ENCODE measurements around the gene OGFOD2.

Gene OGFOD2

DNA sequence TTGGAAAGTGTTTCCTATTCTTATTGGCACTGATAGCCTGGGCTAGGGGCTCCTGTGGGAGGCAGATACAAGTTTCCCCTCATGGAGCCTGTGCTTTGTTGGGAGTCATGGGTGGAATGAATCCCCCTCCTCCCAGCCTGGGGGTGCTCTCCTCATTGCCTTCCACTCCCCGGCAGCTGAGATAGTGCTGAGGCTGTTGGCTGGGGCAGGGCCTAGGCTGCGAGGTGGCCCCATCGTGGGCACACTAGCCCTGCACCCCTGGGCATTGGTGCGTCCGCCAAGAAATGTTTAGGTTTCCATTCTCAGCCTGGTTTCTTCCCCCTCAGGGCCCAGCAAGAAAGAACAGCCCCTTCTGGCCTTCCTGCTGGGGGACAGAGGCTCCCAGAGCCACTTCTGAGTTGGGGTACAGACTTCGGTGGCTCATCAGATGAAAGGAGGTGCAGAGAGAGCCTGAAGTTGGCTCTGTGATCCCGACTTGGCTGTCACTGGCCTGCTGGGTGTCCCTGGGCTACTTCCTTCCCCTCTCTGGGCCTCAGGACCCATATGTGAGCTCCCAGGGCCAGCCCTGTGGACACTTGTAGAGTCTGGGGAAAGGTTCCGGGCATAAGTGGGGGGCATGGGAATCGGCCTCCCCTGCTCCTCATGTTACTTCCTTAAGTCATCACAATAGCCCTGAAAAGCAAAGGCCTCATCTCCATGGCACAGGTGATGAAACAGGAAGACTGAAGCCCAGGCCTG is 2.8 kb downstream of the OGFOD2 start:
- no peak for DNase-seq

DNA sequence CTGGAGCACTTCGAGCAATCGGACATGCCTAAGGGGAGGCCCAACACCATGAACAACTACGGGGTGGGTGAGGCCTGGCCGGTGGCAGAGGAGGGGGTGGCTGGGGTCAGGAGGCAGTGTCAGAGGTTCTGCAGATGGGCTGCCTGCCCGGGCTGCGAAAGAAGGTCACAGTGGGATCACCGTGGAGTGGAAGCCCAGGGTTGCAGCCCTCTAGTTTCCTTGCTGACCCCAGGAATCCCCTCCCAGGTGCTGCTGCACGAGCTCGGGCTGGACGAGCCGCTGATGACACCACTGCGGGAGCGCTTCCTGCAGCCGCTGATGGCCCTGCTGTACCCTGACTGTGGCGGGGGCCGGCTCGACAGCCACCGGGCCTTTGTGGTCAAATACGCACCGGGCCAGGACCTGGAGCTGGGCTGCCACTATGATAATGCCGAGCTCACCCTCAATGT is 3.5 kb downstream of the OGFOD2 start:
- no peak for DNase-seq

DNA sequence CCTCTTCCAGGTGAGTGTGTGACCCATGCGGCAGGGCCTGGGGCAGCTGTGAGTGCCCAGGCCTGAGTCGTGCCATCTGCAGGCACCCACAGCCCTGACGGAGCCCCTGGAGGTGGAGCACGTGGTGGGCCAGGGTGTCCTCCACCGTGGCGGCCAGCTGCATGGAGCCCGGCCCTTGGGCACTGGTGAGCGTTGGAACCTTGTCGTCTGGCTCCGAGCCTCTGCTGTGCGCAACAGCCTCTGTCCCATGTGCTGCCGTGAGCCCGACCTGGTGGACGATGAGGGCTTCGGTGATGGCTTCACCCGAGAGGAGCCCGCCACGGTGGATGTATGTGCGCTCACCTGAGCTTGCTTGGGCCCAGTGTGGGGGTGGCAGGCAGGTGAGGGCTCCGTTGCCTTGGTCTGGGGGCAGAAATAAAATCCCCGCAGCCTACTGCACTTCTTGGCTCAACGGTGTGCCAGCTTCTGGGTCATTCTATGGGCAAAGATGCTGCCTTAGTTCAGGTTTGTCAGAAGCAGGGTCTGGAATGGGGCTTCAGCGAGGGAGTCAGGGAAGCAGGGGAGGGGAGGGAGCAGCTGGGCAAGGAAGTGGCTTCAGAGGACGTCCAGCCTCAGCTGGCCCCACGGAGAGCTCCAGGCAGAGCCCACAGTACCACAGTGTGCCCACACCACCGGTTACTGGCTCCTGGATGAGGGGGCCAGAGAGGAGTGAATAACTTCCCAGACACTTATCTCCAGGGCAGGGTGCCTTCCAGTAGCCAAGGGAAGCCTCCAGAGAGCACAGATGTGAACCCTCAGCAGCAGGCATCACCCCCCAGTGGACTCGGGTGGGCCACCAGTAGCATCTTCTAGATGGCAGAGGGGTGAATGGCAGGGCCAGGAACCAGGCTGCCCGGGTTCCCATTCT is 4.2 kb downstream of the OGFOD2 start:
- no peak for DNase-seq

DNA sequence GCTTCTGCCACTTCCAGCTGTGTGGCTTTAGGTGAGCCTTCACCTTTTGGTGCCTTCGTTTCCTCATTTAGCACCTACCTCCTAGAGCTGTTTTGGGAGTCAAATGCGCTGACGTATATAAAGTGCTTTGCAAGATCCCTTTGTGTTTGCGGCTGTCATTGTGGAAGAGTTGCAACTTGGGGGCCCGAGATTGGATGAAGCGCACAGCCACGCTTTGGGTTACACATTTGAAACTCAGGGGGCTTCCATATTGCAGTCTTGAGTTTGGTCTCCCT is 4.8 kb downstream of the OGFOD2 start:
- no peak for DNase-seq

DNA sequence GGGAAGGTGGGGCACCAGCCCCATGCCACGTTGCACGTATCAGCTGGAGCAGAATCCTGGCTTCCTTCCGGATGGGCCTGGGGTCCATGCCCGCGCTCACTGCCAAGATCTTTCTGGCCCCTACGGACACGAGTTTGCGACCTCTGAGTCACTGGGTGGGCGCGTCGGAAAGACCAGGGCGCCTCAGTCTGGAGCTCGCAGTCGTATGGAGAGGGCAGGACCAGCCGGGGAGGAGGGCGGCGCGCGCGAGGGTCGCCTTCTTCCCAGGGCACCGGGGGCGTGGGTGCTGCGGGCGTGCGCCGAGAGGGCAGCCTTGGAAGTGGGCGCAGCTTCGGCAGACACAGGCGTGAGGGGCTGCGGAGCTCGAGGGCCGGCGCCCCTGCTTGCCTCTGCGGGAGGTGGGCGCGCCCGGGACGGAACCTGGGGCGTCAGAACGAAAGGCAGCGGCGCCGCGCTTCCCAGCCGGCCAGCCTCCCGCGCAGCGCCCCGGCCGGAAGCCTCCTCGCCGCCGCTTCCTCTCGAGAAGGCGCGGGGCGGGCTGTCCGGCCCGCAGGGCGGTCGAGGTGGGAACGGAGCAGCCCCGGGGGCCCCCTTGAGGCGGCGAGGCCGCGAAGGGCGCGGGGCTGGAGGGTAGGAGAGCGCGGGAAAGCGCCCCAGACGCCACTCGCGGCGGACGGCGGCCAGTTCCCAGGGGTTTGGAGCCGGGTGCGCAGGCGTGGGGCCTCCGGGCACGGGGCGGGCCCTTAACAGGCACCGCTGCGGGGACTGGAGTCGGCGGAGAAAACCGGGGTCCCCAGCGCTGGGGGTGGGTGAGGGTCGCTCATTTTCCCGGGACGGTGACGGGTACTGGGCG is 5.4 kb downstream of the OGFOD2 start, which contains the start of gene ARL6IP4:
ARL6IP4 (plus strand) TSS at position 499 of the 853 bp plus-strand sequence. CDS start 459 bp downstream, outside the sequence.
- DNase-seq = no peak

DNA sequence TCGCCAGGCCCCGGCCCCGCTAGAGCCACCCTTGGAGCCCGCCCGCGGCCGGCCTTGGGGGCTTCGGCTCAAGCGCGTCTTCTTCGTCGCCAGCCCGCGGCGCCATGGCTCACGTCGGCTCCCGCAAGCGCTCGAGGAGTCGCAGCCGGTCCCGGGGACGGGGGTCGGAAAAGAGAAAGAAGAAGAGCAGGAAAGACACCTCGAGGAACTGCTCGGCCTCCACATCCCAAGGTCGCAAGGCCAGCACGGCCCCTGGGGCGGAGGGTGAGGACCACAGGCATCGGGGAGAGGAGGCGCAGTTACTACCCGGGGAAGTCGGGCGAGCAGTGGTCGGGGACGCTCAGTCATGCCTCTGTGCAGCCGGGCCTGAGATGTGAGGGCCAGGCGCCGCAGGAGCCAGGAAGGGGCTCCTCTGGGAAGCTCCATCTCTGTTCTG is 6.0 kb downstream of the OGFOD2 start:
- DNase-seq = no peak

DNA sequence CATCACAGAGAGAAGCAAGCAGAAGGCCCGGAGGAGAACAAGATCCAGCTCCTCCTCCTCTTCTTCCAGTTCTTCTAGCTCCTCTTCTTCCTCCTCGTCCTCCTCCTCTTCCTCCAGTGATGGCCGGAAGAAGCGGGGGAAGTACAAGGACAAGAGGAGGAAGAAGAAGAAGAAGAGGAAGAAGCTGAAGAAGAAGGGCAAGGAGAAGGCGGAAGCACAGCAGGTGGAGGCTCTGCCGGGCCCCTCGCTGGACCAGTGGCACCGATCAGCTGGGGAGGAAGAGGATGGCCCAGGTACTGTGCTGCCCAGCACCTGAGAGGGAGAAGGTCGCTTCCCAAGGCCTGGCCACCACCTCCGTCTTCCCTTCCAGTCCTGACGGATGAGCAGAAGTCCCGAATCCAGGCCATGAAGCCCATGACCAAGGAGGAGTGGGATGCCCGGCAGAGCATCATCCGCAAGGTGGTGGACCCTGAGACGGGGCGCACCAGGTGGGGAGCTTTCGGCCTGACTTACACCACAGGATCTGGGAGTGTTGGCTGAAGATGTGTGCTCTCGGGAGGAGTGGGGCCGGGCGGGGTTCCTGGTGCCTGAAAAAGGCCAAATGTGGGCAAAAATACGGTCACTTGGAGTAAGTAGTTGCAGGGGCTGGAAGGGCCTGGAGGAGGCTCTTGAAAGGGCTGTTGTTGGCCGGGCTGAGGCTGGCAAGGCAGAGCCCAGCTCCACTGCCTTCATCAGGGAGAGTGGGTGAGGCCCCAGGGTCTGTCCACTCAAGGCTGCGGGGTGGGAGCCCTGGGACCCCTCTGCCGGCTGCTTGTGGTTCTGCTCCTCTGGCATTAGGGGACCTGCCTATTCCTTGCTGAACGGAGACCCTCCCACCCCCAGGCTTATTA is 6.8 kb downstream of the OGFOD2 start:
- DNase-seq = no peak

DNA sequence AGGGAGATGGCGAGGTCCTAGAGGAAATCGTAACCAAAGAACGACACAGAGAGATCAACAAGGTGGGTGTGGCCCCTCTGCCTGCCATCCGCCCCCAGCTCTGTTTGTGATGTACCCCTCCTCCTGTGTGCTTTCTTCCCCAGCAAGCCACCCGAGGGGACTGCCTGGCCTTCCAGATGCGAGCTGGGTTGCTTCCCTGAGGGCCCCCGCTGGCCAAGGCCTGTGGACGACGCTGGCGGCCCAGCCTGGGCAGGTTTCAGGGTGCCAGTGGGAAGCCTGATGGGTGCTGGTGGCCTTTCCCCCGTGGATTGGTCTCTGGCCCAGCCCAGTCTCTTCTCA is 7.4 kb downstream of the OGFOD2 start:
- no peak for DNase-seq

DNA sequence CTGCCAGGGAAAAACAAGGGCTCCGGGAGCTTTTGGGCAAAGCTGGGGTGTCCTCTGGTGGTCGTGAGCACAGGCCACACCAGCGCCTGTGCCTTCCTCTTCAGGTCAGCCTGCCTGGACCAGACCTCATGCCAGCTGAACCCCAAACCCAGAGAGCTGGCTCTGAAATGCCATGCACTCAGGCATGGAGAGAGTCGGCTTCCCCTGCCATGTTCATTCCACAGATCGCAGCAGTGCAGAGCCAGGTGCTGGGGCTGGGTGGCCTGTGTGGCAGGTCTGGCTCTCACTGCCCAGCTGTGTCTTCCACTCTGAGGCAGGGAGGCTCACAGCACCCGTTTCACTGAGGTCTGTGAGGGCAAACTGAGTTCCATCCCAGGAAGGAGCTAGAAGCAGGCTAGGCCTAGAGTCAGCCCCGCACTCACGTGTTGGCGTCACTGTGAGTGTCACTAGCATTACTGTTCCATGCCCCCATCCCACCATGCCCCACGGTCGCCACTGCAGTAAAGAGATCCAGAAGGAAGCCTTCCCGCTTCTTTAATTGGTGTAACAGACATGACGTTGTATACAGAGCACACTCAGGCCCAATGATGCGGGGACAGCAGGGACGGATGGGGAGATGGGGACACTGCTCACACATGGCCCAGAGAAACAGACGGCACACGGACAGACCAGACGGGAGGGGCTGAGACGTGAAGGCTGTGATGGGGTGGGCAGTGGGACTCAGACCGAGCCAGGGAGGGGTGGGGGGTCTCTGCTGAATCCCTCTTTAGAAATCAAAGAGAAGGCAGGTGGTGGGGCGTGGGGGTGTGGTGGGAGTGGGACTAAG is 8.1 kb downstream of the OGFOD2 start:
- DNase-seq = no peak

DNA sequence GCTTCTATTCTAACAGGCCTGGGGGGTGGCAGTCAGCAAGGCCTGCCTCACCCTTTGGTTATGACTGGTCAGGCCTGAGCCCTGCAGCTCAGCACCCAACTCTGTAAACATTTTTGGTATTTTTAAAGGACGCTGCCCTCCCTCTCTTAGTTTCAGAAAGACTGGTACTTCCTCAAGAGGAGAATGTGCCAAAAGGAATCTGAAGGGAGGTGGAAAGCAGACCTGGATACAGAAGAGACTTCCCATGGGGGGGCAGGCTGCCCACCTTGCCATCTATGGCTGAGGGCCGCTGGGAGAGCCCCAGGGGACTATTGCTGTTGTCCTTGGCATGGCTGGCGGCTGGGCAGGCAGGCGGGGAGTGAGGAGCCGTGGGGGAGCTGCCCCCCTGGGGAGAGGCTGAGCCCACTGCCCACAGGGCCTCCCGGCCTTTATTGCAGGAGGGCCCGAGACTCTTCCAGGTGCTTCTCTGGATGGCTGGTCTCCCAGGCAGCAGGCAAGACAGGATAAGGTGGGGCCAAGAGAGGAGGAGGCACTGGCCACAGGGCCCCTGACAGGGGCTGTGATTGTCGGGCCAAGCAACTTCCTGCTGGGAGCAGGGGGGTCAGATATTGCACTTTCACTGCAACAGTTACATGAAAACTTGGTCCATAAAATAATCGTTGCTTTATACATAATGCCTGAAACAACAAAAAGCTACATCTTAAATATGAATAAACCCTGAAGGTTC is 8.9 kb downstream of the OGFOD2 start:
- DNase-seq = no peak

DNA sequence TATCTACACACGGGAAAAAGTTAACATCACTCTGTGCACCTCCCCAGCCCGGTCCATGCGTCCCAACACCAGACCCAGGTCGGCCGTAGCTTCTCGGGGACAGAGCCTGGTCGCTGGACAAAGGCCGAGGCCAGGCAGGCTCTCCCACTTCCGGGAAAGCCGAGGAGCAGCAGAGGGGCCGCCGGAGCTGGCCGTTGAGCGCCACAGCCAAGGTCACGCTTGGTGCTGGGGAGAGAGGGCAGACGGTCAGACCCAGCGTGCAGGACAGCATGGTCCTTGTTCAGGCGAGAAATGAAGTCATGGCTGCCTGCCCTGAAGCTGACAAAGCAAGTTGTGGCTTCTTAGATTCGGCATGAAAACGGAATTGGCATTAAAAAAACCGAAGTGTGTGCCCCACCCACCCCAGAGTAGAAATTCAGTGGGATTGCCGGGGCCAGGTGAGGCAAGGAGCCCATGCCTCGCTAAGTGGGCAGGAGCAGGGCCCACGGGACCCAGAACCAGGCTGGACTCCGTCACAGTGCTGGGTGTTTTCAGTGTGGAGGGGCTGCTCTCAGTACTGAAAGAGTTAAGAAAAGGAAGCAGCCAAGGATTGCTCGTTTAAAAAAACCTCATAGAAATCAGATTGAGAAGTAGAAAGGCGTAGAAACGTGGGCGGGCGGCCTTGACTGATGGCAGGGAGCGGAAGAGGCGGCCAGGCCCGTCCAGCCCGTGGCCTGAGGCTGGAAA is 9.7 kb downstream of the OGFOD2 start:
- no peak for DNase-seq

DNA sequence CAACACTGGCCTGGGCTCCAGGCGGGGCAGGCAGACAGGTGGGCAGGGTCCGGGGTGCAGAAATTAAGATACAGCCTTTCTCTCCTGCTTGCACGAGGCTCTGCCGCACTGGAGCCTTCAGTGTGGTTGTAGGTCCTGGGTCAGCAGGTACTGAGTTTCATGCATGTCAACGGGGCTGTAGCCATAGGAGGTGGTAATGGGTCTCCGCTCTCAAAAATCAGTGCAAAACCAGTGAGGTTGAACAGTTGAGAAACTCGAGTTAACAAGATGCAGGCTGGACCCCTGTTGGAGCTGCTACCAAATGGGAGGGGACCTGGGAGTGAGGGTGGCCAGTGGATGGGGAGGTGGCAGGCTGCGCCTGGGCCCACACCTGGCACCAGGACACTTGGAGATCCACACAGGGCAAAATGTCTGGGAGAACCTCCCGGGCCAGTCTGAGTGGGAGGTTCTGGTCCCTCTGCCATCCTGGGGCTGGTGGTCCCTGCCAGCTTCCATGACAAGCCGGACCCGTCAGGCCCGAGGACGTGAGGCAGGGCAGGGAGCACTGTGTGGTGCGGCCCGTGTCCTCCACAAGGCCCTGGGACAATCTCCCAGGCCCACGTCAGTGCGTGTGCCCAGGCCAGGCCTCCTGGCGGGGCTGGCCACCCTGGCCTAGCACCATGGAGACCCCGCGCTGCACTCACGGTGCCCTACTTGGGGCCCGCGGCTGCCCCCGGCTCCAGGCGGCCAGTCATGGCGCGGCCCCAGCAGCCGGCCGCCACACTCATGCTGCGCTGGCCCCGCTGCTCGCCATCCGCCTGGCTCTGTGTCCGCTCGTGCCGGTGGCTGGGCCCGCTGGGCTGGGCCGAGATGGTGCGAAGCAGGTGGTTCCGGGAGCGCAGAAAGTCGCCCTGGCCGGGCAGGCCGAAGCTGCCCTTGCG is 10.6 kb downstream of the OGFOD2 start:
- no peak for DNase-seq

DNA sequence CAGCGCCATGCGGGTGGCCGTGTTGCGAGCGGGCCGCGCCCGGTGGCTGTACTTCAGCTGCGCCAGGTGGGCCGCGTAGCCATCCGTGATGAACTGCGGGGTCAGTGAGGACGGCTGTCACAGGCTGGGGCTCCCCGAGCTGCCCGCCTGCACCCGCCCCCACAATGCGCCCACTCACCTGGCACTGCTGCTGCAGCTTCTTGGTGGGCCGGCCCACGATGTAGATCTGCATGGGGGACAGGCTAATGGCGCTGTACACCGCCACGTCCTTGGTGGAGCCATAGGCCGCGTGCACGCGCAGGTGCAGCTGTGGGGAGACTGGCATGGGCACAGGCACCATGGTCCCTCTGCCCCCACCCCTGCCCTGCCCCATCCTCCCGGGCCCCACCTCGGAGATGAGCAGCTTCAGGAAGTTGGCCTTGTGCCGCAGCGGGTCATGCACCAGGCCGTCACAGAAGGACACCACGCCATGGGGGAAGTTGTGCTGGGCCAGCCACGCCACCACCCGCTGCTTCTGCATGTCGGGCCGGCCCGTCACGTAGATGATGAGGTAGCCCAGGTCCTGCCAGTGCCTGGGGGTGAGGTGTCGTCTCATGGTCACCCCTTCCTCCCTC is 11.3 kb downstream of the OGFOD2 start:
- DNase-seq = no peak

DNA sequence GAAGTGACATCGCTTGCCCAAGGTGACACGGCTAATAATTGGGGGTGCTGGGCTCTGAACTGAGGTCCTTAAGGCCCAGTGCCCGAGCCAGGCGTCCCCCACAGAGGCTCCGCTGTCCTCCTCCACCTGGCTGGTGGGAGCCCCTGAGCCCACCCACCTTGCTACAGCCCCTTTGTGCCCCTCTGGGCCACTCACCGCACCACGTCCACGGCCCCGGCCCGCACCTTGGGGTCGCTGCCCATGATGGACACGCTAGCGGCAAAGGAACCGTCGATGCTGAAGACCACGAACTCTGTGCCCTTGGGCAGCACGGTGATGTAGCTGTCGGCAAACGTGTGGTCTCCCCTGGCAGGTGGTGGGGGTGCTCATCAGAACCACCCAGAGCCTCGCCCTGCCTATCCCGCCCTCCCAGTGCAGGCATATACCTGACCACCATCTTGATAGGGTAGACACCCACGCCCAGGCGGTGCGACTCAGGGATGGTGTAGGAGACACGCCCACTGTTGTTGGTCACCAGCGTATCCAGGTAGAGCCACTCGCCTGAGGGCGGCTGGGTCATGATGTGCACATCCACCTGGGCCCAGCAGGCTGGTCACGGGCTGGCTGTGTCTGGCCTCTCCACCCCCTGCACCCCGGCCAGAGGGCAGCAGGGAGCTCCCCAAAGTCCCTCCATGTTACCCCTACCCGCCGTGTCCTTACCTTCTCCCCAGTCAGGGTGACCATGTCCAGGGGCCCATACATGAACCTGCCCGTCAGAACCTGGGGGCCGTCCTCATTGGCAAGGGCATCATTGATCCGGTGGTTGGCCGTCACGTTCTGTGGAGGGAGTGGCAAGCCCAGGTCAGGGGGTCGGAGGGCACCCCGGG is 12.3 kb downstream of the OGFOD2 start:
- DNase-seq = no peak

DNA sequence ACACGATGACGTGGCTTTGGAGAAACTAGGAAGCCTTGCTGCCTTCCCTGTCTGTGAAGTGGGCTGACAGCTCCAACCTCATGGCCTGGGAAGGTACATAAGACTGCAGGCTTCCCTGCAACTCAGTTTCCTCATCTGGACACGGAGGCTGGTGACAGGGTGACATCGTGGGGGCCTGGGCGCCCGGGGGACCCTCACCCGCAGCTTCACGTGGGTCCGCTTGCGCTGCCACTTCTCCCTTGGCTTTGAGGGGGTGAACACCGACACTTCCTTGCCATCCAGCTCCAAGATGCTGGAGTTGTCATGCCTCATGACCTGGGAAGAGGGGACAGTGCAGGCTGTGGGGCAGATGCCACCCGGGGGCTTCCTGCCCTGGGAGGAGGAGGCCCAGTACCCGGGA is 13.0 kb downstream of the OGFOD2 start:
- no peak for DNase-seq

DNA sequence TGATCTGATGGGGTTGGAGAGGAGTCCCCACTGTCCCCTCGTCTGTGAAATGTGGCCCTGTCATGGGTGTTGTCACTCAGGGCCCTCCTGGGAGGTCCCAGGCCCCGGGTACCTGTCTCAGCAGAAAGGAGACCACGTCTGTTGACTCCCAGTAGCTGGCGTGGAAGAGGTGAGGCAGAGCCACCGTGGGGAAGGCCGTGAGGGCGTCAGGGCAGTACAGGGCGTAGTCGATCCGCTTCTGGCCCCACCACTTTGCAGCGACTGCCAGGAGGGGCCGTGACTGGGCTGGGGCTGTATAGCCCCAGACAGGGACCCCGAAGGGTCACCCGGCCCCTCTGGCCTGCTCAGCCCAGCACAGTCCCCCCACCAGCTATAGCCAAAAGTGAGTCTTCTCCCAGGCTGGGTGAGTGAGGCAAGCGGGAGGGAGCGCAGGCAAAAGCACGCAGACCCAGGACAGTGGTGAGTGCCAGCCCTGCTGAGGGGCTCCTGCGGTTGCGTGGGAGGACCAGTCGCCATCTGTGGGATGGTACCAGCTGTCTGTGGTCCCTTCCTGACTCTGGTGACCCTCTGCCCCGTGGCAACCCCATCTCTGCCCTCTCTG is 13.7 kb downstream of the OGFOD2 start:
- no peak for DNase-seq
